Ovary (tissue), 9 donors: ENCODE data around the gene NPAS4. TPM values are rescaled to one million over a fixed set of nuclear protein-coding genes. Genes with fewer than 3 reads are reported as not detected.

Source experiments
- DNase-seq, 5 donors: peaks; one replicate each; pipeline ENCODE4 v3.0.0-alpha.2; 2019 to 2020
- H3K27ac ChIP-seq, 2 donors: fragments of 200-600 bp; one replicate each; pipeline versions ENCODE4 v1.5.1 to v1.8.0; 2019 to 2022
- H3K27me3 ChIP-seq: fragments of 200-600 bp; one replicate; pipeline ENCODE4 v1.8.0; 2022
- H3K36me3 ChIP-seq: fragments of 200-600 bp; sonication (generic); one replicate; pipeline ENCODE4 v1.5.1; 2019
- H3K4me1 ChIP-seq: one replicate; pipeline ENCODE4 v1.8.1; 2013; ENCODE audit warnings: mild to moderate bottlenecking, moderate library complexity; ENCODE audit not compliant: insufficient read depth
- H3K4me3 ChIP-seq: fragments of 200-600 bp; sonication (generic); one replicate; pipeline ENCODE4 v1.5.1; 2017
- H3K9me3 ChIP-seq, 2 donors: fragments of 200-600 bp in 1 of 2; sonication (generic) in 1 of 2; one replicate each; pipeline versions ENCODE4 v1.5.1 to v1.8.1; 2013 to 2019; ENCODE audit warnings: mild to moderate bottlenecking in 1 of 2, moderate library complexity in 1 of 2
- EP300 ChIP-seq: sonication (generic); formaldehyde crosslinking; IDR thresholded peaks from one replicate; pipeline ENCODE4 v1.6.1; 2017; ENCODE audit warnings: antibody characterized with exemption
- POLR2A ChIP-seq: fragments of 450-650 bp; IDR thresholded peaks from one replicate; pipeline ENCODE4 v1.6.1; 2017; ENCODE audit warnings: antibody characterized with exemption, mild to moderate bottlenecking, moderate library complexity
- WGBS, 3 donors: extraction: QIAGEN DNeasy Blood & Tissue Kit in 1 of 3; methylation state at CpG; one replicate each; pipeline versions ENCODE4 v1.1.5 to v1.1.7; 2013 to 2017; 5-methylcytosine and 5-hydroxymethylcytosine counted together
- intact Hi-C, 4 donors: fragments of 100-400 bp; cut with DNase I; formaldehyde crosslinking; loops; one replicate each; pipeline versions ENCODE4 v1.11.0 to v1.15.1; 2022 to 2023
- polyA plus RNA-seq, 2 donors: library from polyadenylated mRNA; stranded (reverse); fragments of 200-250 nt in 1 of 2; fragments of 350-450 nt in 1 of 2; fragmentation: Illumina TruSeq in 1 of 2; extraction: RNeasy Lipid Tissue Mini Kit (QIAGEN cat#74804) in 1 of 2; gene quantifications; one replicate each; pipeline ENCODE4 v1.2.3, GENCODE V29; 2013 to 2014
- total RNA-seq, 7 donors: library from RNA; depleted of rRNA in 2 of 7; stranded (reverse); fragments of >200 nt in 2 of 7; fragmentation: NEBNext Ultra II Directional in 3 of 7; extraction: Animal tissue kit (Norgen Biotek cat#: 25700) in 3 of 7; gene quantifications; one replicate each; pipeline versions ENCODE4 v1.1.0 to v1.2.4, GENCODE V29; 2016 to 2023
- TF ChIP-seq, protein P1 (sequence below), 3 donors: fragments of 450-650 bp in 2 of 3; fragments of 200-600 bp in 1 of 3; IDR thresholded peaks; one replicate each; pipeline versions ENCODE4 v1.5.1 to v1.8.0; 2016 to 2022; ENCODE audit warnings: antibody characterized with exemption in 3 of 3, mild to moderate bottlenecking in 1 of 3
- donor health status: DM: no; HTN: no; CAD: no; lungs with moderate emphysema.
- donor health status: DM: no; HTN: no; CAD: no.
- donor health status: Bipolar disorder and iron deficiency.
- donor health status: DM: yes; HTN: yes; CAD: no.
- donor health status: DM: no; HTN: no; CAD: no.
- donor health status: DM: yes; HTN: yes; CAD: no.

Gene NPAS4
- total and polyA plus RNA-seq, 9 donors, result 0.07 to 3.3 (median 0.32) TPM; not detected in 2

- no peaks in the 10 kb centered on the region for H3K4me1 ChIP-seq
- WGBS, 3 donors, result 74 to 85% (median 77%) methylated on average over 4 of the region's 4 CpGs
- H3K27ac ChIP-seq, result no peak overlapping the region
- TF ChIP-seq EP300, result no peak
- TF ChIP-seq, protein P1, sequence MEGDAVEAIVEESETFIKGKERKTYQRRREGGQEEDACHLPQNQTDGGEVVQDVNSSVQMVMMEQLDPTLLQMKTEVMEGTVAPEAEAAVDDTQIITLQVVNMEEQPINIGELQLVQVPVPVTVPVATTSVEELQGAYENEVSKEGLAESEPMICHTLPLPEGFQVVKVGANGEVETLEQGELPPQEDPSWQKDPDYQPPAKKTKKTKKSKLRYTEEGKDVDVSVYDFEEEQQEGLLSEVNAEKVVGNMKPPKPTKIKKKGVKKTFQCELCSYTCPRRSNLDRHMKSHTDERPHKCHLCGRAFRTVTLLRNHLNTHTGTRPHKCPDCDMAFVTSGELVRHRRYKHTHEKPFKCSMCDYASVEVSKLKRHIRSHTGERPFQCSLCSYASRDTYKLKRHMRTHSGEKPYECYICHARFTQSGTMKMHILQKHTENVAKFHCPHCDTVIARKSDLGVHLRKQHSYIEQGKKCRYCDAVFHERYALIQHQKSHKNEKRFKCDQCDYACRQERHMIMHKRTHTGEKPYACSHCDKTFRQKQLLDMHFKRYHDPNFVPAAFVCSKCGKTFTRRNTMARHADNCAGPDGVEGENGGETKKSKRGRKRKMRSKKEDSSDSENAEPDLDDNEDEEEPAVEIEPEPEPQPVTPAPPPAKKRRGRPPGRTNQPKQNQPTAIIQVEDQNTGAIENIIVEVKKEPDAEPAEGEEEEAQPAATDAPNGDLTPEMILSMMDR (IDR thresholded peaks at IDR 0.05), result no peak
- no peak for TF ChIP-seq POLR2A
- DNase-seq, result no peak
- no peak overlapping the region for H3K4me3 ChIP-seq
- no peaks in the 10 kb centered on the region for H3K9me3 ChIP-seq
- no peaks in the 10 kb centered on the region for H3K36me3 ChIP-seq
- intact Hi-C loops, result no loop called here
- no peaks in the 10 kb centered on the region for H3K27me3 ChIP-seq
These were observed 27.7 kb downstream of the NPAS4 start for GRCh38 chr11:66448523-66448922.

GRCh38 chr11:66450560-66450959, 29.7 kb downstream of the NPAS4 start:
- H3K4me1 ChIP-seq, result no peaks in the 10 kb centered on the region
- no peak for DNase-seq
- intact Hi-C loops, result no loop called here
- WGBS, 3 donors, result 67 to 75% (median 69%) methylated on average over 4 of the region's 4 CpGs
- no peak overlapping the region for H3K27ac ChIP-seq
- H3K27me3 ChIP-seq, result no peaks in the 10 kb centered on the region
- H3K36me3 ChIP-seq, result no peaks in the 10 kb centered on the region
- no peaks in the 10 kb centered on the region for H3K9me3 ChIP-seq
- TF ChIP-seq, protein P1 (IDR thresholded peaks at IDR 0.05), result no peak
- no peak overlapping the region for H3K4me3 ChIP-seq

GRCh38 chr11:66451663-66452062, 30.8 kb downstream of the NPAS4 start:
- intact Hi-C loops, result no loop called here
- Histone ChIP-seq H3K4me1 (no peaks in the 10 kb centered on the region), H3K4me3 (no peak overlapping the region), H3K27me3 (no peaks in the 10 kb centered on the region), H3K27ac (no peak overlapping the region), H3K9me3 (no peaks in the 10 kb centered on the region), H3K36me3 (no peaks in the 10 kb centered on the region)
- WGBS, 3 donors, result 79 to 92% (median 84%) methylated on average over 4 of the region's 4 CpGs
- TF ChIP-seq, protein P1 (IDR thresholded peaks at IDR 0.05), result no peak
- TF ChIP-seq EP300 (no peak), POLR2A (no peak)
- no peak for DNase-seq

DNA sequence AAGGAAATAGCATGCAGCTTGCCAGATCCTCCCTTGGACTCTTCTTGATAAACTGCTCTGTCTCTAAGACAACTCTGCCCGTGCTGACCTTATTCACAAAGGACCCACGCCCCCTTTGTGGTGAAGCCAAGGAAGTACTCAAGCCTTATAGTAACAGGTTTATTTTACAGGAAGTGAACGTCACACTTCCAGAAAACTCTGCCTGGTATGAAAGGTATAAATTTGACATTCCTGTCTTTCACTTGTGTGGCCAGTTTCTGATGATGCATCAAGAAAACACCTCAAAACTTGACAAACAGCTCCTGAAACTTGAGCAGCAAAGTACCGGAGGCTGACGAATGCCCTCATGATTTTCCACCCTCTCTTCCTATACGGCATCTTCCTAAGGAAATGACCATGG, 33.4 kb downstream of the NPAS4 start:
- intact Hi-C loops, result no loop called here
- Histone ChIP-seq H3K36me3 (no peaks in the 10 kb centered on the region), H3K9me3 (no peaks in the 10 kb centered on the region), H3K27me3 (no peaks in the 10 kb centered on the region), H3K27ac (no peak overlapping the region), H3K4me3 (no peak overlapping the region), H3K4me1 (no peaks in the 10 kb centered on the region)
- 12 to 17% (median 13%) methylated on average over 6 of the region's 6 CpGs for WGBS, 3 donors
- no peak for DNase-seq
- TF ChIP-seq EP300 (no peak), POLR2A (no peak)
- TF ChIP-seq, protein P1 (IDR thresholded peaks at IDR 0.05), result no peak

DNA sequence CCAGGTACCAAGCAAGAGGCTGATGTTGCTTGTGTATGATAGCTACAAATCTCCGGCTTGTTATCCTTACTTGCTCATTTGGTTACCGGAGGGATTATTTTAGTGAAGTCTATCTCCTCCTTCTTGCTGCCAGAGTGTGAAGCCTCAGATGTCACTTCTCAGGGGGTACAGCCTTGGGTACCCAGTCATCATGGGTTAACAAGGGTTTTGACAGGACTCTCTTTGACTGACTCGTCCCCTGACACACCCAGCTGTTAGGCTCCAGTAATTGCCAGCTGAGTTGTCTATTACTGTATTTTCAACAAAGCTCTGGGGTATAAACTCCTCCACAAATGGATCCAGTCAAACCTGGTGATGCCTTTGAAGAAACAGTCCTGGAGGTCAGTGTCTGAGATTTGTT, 34.0 kb downstream of the NPAS4 start:
- 16 to 38% (median 29%) methylated on average over 3 of the region's 3 CpGs for WGBS, 3 donors
- Histone ChIP-seq H3K27ac (no peak overlapping the region), H3K4me1 (no peaks in the 10 kb centered on the region), H3K9me3 (no peaks in the 10 kb centered on the region), H3K36me3 (no peaks in the 10 kb centered on the region), H3K4me3 (no peak overlapping the region), H3K27me3 (no peaks in the 10 kb centered on the region)
- DNase-seq, result no peak
- intact Hi-C loops, result no loop called here
- TF ChIP-seq, protein P1 (IDR thresholded peaks at IDR 0.05), result no peak
- no peak for TF ChIP-seq EP300
- no peak for TF ChIP-seq POLR2A
